Smooth muscle cell (in vitro differentiated cells): ENCODE data around the gene UBE2D2. TPM values are rescaled to one million over a fixed set of nuclear protein-coding genes. Genes with fewer than 3 reads are reported as not detected.

Experiments used
- DNase-seq: peaks from one replicate; lab custom pipeline; 2025; ENCODE audit not compliant: unreplicated experiment; lab: John Stamatoyannopoulos, UW
- H2AFZ ChIP-seq: fragments of 200-600 bp; sonication (generic); 2 replicates; pipeline ENCODE4 v1.6.0; 2016; ENCODE audit warnings: antibody characterized with exemption, low read depth, mild to moderate bottlenecking
- H3F3A ChIP-seq: fragments of 200-600 bp; sonication (generic); 2 replicates; pipeline ENCODE4 v1.6.0; 2017; ENCODE audit warnings: antibody characterized with exemption, low read depth
- H3K27ac ChIP-seq: fragments of 200-600 bp; sonication (generic); 2 replicates; pipeline ENCODE4 v1.5.1; 2016; ENCODE audit warnings: low read depth, mild to moderate bottlenecking
- H3K27me3 ChIP-seq: fragments of 200-600 bp; sonication (generic); 2 replicates; pipeline ENCODE4 v1.6.1; 2016; ENCODE audit warnings: low read depth, mild to moderate bottlenecking
- H3K36me3 ChIP-seq: fragments of 200-600 bp; sonication (generic); 2 replicates; pipeline ENCODE4 v1.5.1; 2016; ENCODE audit warnings: low read depth
- H3K4me1 ChIP-seq: fragments of 200-600 bp; sonication (generic); 2 replicates; pipeline ENCODE4 v1.5.1; 2016; ENCODE audit warnings: low read depth
- H3K4me2 ChIP-seq: fragments of 200-600 bp; sonication (generic); 2 replicates; pipeline ENCODE4 v1.6.0; 2016; ENCODE audit warnings: mild to moderate bottlenecking
- H3K4me3 ChIP-seq: fragments of 200-600 bp; sonication (generic); 2 replicates; pipeline ENCODE4 v1.5.1; 2016; ENCODE audit warnings: mild to moderate bottlenecking
- H3K79me2 ChIP-seq: fragments of 200-600 bp; sonication (generic); 2 replicates; pipeline ENCODE4 v1.6.0; 2016; ENCODE audit warnings: low read depth, mild to moderate bottlenecking
- H3K9ac ChIP-seq: fragments of 200-600 bp; sonication (generic); 2 replicates; pipeline ENCODE4 v1.6.0; 2016; ENCODE audit warnings: low read depth
- H3K9me3 ChIP-seq: fragments of 200-600 bp; sonication (generic); replicated peaks from 2 replicates; pipeline ENCODE4 v1.5.1; 2016; ENCODE audit warnings: low read depth
- H4K20me1 ChIP-seq: fragments of 200-600 bp; sonication (generic); 2 replicates; pipeline ENCODE4 v1.6.0; 2016; ENCODE audit warnings: low read depth
- CTCF ChIP-seq: fragments of 200-600 bp; sonication (generic); IDR thresholded peaks from 2 replicates; pipeline ENCODE4 v1.5.1; 2017; ENCODE audit warnings: borderline replicate concordance, mild to moderate bottlenecking, antibody characterized with exemption; ENCODE audit not compliant: insufficient read depth, poor library complexity, severe bottlenecking
- WGBS: methylation state at CpG from one replicate; pipeline ENCODE4 v1.1.7; 2016; ENCODE audit warnings: low lambda C conversion rate; 5-methylcytosine and 5-hydroxymethylcytosine counted together
- polyA plus RNA-seq: library from polyadenylated mRNA; unstranded; fragments of >200 nt; fragmentation: Nextera tagmentation; extraction: Ambion mirVana; gene quantifications from 2 replicates; pipeline ENCODE4 v1.2.1, GENCODE V29; 2016
- total RNA-seq: library from RNA; depleted of rRNA; stranded (reverse); fragments of >200 nt; gene quantifications from 2 replicates; pipeline ENCODE4 v1.2.3, GENCODE V29; 2014

The UBE2D2 gene
- total and polyA plus RNA-seq, 2 experiments from 2014 or later, result 69.3 to 174 TPM

DNA sequence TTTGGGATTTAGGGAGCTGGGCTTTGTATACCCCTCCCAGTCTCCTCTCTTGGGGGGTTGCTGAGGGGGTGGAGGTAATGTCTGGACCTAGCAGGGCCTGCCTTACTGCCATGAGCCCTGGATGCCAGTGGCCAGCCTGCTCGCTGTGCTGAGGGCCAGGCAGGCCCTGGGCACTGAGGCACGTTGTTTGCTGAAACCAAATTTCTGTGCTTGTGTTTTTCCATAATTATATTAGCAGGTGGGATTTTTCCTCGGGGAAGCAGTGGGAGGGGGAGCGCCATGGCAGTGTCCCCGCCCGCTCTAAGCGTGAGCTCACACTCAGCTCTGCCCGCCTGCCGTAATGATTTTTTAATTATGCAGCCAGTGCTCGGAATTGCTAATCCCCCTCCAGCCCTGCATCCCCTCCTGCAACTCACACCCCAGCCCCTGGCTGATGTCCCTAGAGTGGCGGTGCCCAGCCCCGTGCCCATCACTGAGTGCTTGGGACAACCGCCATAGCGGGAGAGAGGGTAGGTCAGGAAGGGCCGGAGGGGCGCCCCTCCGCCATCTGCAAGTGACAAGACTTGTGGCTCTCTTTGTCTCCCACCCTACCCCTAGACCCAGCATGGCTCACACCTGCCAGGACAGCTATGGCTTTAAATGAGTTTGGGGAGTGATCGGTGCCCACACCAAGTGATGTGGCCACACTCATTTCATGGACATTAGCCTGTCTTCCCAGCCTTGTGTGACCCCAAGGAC lies 108.0 kb downstream of the UBE2D2 start:
- peak overlapping the region; percentile 71 for H3K9ac ChIP-seq
- H2AFZ ChIP-seq, result no peak overlapping the region
- peak overlapping the region; percentile 27 for H3K4me3 ChIP-seq
- TF ChIP-seq CTCF, result no peak
- DNase-seq, result no peak
- no peaks in the 10 kb centered on the region for H3K27me3 ChIP-seq
- no peaks in the 10 kb centered on the region for H3K36me3 ChIP-seq
- peak overlapping the region; percentile 86 for H3K4me2 ChIP-seq
- H3K9me3 ChIP-seq, result no peaks in the 10 kb centered on the region
- peaks cover 99% of the 10 kb centered on the region for H4K20me1 ChIP-seq
- peak overlapping the region; percentile 95 for H3K27ac ChIP-seq
- peaks cover 20% of the 10 kb centered on the region for H3F3A ChIP-seq
- 84% methylated on average over 18 of the region's 18 CpGs for WGBS
- H3K4me1 ChIP-seq, result peaks cover 50% of the 10 kb centered on the region
- H3K79me2 ChIP-seq, result peaks cover 98% of the 10 kb centered on the region

DNA sequence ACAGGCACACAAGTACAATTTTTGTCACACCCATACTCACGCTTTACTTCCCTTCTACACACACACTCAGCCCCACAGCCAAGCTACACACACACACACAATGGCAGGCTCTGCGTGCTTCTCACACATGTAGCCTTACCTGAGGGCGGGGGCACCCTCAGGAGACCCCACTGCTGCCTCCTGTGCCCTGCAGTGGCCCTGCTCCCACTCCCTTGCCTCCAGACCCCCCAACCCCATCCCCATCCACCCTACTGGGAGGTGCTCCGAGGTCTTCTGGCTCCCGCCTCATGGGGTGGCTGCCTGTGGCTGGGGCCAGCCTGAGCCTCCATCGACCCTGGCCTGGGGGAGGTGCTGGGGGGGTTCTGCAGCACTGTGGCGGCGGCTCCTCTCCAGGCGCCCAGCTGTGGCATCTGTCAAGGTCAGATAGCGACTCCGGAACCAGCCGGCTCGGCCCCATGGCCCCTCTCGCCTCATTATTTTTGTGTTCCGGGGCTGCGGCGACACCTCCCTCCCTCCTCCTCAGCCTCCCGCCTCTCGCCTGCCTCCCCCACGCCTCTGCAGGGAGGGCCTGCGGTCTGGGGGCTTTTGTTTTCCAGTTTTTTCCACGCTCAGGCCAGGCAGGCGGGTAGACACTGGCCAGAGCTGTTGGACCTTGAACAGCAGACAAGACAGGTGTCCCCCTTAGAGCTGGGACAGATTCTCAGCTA lies 108.7 kb downstream of the UBE2D2 start:
- Histone ChIP-seq H3K4me1 (peaks cover 51% of the 10 kb centered on the region), H3K36me3 (no peaks in the 10 kb centered on the region), H3K4me2 (peak overlapping the region; percentile 86), H3F3A (peaks cover 20% of the 10 kb centered on the region), H3K9ac (no peak overlapping the region), H3K27ac (peak overlapping the region; percentile 95), H3K4me3 (no peak overlapping the region), H3K9me3 (no peaks in the 10 kb centered on the region), H4K20me1 (peaks cover 99% of the 10 kb centered on the region), H2AFZ (no peak overlapping the region), H3K27me3 (no peaks in the 10 kb centered on the region), H3K79me2 (peaks cover 98% of the 10 kb centered on the region)
- no peak for DNase-seq
- WGBS, result 25% methylated on average over 23 of the region's 23 CpGs
- TF ChIP-seq CTCF, result no peak

- H3K27ac ChIP-seq, result peak overlapping the region; percentile 95
- no peaks in the 10 kb centered on the region for H3K27me3 ChIP-seq
- H3F3A ChIP-seq, result peaks cover 27% of the 10 kb centered on the region
- H3K9me3 ChIP-seq, result no peaks in the 10 kb centered on the region
- no peak for DNase-seq
- no peak overlapping the region for H2AFZ ChIP-seq
- H3K36me3 ChIP-seq, result no peaks in the 10 kb centered on the region
- H3K4me2 ChIP-seq, result peak overlapping the region; percentile 86
- peak overlapping the region; percentile 29 for H3K9ac ChIP-seq
- H3K4me3 ChIP-seq, result no peak overlapping the region
- H3K4me1 ChIP-seq, result peaks cover 52% of the 10 kb centered on the region
- peak; percentile 15 for TF ChIP-seq CTCF
- 70% methylated on average over 16 of the region's 16 CpGs for WGBS
- H3K79me2 ChIP-seq, result peaks cover 98% of the 10 kb centered on the region
- peaks cover 99% of the 10 kb centered on the region for H4K20me1 ChIP-seq
These were observed 109.4 kb downstream of the UBE2D2 start for GRCh38 chr5:139670369-139671095.
